NT2/D1 (cell line): ENCODE data around the gene FTO.

Source experiments
- SUZ12 ChIP-seq: IDR thresholded peaks from 2 replicates; pipeline ENCODE4 v1.6.1; 2011; ENCODE audit not compliant: insufficient read length, insufficient read depth; ENCODE audit errors: extremely low read depth
- YY1 ChIP-seq: IDR thresholded peaks from 2 replicates; pipeline ENCODE4 v1.6.1; 2011; ENCODE audit not compliant: insufficient read length, insufficient read depth
- ZNF274 ChIP-seq: IDR thresholded peaks from 2 replicates; pipeline ENCODE4 v1.6.1; 2011; ENCODE audit warnings: mild to moderate bottlenecking, low read depth, low read length

- no peak for TF ChIP-seq ZNF274
- TF ChIP-seq YY1, result no peak
- TF ChIP-seq SUZ12, result no peak
These were observed 49.5 kb downstream of the FTO start for GRCh38 chr16:53753431-53753830.
